ENCODE results near the gene NET1.

The NET1 gene

DNA sequence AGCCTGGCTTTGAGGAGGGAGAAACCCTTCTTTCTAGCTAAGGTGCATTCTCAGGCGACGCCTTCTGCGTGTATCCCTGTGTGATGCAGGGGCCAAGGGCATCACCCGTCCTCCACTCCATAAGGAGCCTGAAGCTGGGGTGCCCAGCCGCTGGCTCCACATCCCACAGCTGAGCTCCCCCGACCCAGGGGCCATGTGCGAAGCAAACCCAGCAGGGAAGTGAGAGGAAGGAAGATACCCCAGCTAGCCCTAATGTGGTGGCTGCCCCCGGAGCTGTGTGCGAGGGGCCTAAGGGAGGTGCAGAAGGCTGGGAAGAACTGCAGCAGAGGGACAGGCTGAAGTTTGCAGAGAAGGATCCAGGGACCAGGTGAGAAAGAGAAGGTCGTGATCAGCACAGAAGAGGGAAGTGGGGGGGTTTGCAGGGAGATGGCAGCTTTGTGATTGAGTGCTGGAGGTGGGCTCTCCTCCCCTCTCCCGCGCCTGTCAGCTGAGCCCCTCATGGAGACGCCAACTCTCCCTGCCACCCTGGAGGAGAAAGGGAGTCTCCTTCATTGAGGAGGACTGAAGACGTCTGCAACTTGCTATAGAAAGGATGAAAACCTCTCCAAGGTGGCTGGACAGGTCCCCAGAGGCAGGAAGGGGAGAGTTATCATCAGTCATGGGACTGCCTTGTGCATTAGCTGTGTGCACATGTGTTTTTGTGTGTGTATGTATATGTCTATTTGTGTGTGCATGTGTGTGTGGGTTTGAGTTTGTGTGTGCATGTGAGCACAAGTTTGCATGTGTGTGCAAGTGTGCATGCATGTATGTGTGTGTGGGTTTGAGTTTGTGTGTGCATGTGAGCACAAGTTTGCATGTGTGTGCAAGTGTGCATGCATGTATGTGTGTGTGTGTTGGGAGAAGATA lies 90.5 kb downstream of the NET1 start:
- no peak for DNase-seq

DNA sequence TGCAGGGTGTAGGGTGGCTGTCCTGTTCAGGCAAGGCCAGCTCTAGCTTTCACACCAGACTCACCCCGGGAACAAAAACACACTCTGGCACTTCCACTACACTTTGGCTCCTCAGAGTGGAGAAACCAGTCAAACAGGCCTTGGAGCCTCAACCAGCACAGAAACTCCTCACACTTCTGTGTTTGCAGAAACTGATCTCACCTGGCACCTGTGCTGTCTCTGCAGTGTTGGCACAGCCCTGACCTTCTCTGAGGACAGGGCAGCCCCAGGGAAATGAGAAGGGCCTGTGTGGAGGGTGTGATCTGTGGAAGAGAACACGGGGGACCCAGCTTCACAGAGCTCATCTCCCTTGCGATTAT lies 91.1 kb downstream of the NET1 start:
- DNase-seq = no peak

DNA sequence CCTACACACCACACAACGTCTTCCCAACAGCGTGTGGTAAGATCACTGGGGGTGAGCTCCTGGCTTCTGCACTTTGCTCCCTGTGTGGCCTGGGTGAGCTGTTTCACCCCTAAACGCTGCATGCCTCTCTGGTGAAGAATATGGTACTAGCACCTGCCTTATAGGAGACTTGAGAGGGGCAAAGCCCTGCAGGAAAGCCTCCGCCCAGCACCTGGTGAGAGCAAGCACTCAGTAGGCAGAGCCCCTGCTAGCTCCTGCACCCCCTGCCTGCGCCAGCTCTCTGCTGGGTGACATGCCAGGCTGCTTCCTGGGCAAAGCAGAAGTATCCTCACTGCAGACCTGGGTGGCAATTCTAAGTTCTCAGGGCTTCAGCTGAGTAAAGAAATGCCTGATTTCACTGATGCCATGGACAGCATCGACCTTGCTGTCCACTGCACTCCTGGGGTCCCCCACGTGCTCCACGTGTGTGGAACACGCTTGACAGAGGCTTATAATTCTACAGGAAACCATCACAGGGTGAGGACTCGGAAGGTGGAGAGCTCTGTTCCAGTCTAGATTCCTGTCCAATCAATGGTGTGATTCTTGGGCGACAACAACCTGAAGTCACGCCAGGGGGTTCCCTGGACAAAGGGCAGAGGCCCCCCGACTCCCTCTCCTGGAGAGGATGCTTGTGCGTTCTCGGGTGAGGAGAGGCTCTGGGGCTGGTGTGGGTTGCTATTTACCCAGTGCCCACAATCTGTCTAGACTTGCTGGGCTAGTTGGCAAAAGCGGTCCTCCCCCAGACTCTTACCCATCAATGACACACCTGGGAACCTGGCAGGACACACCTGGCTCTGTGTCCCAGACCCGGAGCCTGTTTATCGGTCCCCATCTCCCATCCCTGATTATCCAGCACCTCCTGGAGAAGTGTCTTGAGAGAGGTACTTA lies 92.1 kb downstream of the NET1 start:
- no peak for DNase-seq

DNA sequence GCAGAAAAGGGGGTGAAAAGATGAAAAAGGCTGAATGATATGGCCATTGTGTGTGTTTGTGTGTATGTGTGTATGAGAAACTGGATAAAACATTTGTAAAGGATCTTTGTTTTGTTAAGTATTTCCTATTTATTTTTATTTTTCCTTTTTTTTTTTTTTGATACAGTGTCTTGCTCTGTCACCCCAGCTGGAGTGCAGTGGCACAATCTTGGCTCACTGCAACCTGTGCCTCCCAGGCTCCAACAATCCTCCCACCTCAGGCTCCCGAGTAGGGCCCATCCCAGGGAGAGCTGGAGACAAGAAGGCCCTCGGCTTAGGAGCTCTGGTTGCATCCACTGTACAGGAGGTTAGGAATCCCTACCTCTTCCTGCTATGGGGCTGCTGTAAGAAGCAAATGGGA lies 93.9 kb downstream of the NET1 start:
- no peak for DNase-seq

DNA sequence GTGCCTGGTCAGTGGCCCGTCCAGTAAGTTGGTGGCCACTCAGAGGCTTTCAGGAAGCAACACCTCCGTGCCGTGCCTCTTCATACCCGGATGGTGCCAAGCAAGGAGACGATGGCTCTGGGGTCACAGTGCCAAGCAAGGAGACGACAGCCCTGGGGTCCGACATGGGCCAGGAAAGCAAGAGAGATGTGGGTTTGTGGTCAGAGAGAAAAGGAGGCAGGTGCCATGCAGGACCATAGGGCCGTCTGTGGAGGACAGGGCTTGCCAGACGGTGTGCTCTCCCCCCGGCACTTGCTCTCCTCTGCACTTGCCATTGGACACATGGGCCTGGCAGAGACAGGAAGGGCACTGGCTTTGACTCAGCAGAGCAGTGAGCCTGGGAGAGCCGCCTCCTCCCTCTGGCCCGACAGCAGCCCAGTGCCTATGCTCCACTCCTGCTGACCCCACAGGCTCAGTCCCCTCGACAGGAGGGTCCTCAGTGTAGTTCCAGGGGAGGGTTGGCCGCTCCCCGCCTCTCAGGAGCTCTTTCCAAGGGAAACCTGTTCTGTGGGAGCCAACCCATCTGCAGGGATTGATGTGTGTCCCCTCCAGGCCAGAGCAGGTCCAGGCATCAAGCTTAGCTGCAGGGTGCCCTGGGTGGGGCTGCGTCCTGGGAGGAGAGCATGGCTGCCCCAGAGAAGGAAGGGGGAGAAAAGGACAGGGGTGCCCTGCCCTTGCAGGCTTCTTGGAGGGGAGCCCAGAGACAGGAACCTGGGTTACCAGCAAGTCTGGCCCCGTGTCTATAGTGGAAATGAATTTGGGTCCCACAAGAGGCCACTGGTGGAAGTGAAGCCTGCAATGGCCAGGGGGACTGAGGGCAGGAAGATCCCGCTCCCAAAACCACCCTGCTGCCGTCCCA lies 94.6 kb downstream of the NET1 start:
- no peak for DNase-seq

DNA sequence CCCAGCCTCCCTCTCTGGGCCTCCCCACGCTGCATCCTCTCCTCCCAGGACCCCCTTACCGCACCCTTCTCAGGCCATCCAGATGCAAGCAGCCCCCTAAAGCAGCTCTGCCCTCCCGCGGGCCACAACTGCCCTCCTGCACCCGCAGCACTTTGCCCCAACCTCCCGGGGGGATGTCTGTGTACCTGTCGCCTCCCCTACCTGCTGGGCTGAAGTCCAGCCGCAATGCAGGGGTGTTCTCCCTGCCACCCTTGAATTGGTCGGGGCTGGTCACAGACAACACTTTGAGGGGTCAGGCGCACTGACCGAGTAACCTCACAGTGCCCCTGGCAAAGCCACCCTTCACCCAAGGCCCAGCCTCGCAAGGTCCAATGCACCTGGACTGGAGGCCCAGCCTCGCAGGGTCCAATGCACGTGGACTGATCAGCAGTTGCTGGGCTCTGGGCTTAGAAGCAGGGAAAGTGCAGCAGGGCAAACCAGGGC lies 95.3 kb downstream of the NET1 start:
- no peak for DNase-seq

DNA sequence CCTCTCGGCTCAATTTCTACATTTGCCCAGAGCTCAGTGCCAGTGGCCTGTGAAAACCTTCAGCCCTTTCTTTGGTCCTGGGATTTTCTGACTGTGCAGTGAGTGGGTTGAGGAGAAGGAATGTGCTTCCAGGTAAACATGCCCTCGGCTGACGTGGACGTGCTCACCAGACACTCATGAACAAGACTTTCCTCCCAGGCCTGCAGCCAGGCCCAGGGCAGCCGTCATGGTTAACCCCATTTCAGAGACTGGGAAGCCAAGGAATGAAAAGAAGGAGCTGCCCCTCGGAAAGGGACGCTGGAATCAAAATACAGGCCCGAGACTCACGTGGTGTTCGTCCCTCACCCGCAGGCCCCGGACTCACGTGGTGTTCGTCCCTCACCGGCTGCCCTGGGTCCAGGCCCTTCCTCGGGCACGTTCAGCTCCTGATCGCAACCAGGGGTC lies 95.8 kb downstream of the NET1 start:
- DNase-seq = no peak

Data from NCI-H2171 (cell line).